Epidermal melanocyte (primary cell): ENCODE results near the gene SULT2B1.
"Not testable (repeated sequence)": the region's sequence is repeated elsewhere in the genome, so short reads cannot be mapped to it uniquely, and the experiment has no call there.

Source experiments
- DNase-seq: peaks from one replicate; pipeline ENCODE4 v3.0.0; 2011; ENCODE audit warnings: low spot score; ENCODE audit not compliant: insufficient read length

The SULT2B1 gene

DNA sequence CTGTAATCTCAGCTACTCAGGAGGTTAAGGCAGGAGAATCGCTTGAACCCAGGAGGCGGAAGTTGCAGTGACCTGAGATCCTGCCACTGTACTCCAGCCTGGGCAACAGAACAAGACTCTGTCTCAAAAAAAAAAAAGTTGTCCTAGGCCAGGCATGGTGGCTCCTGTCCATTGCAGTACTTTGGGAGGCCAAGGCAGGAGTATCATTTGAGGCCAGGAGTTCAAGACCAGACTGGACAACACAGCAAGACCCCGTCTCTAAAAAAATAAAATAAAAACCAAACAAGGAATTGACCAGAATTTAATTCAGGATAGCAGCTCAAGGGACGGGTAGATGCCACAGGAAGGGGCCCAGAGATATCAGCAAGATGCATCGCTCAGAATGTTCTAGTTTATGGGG, 4.9 kb downstream of the SULT2B1 start:
- DNase-seq, result no peak

DNA sequence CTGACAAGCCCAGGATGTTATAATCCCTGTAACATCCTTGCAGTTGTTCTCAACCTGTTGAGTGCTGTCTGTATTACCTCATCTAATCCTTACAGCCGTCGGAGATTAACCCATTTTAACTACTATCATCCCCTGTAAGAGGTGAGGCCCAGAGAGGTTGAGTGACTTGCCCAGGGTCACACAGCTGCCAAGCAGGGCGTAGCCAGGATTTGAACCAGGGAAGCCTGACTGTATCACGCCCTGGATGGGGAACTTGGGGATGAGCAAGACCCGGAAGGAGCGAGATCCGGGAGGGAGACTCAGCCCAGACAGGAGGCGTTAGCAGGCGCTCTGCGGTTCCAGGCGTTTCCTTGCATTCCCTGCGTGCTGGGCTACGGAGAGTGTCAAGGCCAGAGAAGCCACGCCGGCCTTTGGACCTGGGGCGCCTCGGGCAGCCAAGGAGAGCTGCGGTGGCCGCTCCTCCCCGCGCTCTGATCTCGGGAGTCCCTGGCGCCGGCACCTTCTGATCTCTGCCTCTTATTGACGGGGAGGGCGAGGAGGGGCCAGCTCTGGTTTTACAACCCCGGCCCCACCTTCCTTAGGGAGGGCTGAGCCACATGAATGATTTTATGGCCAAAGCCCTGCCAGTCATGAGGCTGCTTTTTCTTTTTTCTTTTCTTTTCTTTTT, 6.2 kb downstream of the SULT2B1 start:
- DNase-seq, result peak; percentile 49

DNA sequence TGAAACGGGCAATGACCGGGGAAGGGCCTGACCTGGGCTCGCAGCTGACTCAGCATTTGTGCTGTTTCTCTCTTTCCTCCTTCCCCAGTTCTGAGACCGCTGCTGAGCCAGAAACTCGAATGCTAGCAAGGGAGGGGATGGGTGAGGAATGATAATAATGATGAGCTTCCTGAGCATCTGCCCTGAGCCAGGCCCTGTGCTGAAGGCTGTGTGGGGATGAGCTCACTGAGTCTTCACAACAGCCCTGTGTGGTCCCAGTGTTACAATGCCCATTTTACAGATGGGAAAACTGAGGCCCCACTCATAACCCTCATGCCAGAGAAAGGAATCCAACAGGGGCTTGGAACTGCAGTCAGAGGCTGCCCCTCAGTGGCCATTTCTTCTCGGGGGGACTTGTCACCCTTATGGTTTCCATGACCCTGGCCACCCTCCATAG, 8.1 kb downstream of the SULT2B1 start:
- no peak for DNase-seq

DNA sequence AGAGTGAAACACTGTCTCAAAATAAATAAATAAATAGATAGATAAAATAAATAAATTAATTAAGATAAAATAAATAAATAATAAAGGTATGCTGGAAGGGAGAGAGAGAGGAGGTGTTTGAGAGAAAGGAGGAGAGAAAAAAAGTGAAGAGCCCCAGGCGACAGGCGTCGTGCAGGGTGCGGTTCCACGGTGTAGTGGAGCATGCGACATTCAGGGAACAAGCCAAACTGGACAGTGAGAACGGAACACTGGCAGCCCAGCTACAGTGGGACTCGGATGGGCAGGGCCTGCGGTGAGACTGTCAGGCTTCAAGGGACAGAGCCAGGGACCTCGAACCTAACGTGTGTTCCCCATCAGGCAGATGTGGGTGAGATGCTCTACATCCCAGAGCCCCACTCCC, 9.4 kb downstream of the SULT2B1 start:
- DNase-seq, result no peak

DNA sequence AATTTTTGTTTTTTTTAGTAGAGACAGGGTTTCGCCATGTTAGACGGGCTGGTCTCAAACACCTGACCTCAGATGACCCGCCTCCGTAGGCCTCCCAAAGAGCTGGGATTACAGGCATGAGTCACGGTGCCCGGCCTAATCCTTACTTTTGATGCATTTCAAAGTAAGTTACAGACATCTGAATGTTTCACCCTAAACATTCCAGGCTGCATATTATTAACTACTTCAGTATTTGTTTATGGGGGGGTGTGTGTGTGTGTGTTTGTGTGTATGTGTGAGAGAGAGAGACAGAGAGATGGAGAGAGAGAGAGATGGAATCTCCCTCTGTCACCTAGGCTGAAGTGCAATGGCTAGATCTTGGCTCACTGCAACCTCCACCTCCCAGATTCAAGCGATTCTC, 13.1 kb downstream of the SULT2B1 start:
- no peak for DNase-seq

DNA sequence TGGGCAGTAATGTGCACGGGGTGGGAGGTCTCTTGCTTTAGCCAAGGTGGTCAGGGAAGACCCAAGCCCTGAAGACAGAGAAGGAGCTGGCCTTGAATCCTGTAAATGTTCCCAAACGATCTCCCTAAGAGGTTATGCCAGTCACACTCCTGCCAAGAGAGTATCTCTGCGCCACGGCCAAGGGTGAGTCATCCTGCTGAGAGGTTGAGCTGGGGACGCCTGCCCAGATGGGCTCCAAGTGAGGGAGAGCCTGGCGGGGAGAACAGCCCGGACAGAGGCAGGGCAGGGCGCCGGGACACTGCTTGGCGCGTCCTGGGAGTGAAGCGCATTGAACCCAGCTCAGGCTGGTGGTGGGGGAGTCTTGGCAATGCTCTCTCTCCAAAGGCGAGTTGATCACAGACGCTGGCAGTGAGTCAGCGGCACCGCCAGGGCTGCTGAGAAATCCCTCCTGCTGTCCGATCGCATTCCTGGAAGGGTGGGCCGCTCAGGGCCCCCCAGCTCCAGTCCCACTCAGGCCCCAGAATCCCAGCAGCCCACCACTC, 16.4 kb downstream of the SULT2B1 start:
- no peak for DNase-seq

DNA sequence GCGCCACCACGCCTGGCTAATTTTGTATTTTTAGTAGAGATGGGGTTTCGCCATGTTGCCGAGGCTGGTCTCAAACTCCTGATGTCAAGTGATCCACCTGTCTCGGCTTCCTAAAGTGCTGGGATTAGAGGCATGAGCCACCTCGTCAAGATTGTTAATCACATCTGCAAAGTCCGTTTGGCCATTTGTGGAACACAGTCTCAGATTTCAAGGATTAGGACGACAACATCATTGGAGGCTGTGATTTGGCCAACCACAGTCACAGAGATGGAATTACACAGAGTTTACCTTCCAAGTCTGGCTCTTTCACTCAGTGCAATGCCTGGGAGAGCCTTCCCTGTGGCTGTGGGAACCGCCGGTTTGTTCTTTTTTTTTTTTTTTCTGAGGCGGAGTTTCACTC, 17.8 kb downstream of the SULT2B1 start:
- no peak for DNase-seq

DNA sequence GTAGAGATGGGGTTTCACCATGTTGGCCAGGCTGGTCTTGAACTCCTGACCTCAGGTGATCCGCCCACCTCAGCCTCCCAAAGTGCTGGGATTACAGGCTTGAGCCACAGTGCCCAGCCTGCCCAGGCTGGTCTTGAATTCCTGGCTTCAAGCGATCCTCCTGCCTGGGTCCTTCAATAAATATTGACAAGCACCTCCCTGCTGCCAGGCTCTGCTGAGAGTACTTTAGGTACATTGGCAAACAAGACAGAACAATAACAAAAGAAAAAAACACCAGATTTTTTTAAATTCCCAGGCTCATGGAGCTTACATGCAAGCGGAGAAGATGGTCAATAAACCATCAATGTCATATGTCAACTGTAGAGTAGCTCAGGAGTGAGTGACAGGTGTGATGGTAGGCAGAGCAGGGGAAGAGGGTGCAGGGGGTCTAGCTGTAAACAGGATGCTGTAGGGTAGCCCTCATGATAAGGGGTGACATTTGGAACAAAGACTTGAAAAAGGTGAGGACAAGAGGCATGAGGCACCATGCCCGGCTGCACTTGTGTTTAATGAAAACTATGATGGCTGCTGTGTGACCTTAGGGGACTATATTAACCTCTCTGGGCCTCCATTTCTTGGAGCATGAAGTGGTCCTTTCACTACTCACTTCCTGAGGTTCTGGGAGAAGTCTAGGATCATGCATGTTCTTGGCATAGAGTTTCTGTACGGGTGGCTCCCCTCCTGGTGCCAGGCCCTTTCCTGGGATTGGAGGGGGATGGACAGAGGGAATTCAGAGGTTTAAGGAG, 19.6 kb downstream of the SULT2B1 start:
- no peak for DNase-seq

DNA sequence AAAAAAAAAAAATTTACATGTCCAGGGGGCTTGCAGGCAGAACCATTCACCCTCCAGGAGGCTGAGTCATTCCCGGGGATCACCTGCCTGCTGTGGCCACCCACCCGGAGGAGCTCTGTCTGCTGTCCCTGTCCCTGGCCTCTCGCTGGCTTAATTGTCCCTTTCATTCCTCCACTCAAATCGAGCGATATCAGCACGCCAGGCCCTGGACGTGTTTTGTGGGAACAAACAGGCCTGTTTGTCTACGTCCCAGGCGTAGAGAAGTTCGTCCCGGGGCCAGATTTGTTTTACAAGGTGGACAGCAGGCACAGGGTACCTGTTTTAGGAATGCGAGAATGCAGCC, 21.2 kb downstream of the SULT2B1 start:
- DNase-seq, result no peak

DNA sequence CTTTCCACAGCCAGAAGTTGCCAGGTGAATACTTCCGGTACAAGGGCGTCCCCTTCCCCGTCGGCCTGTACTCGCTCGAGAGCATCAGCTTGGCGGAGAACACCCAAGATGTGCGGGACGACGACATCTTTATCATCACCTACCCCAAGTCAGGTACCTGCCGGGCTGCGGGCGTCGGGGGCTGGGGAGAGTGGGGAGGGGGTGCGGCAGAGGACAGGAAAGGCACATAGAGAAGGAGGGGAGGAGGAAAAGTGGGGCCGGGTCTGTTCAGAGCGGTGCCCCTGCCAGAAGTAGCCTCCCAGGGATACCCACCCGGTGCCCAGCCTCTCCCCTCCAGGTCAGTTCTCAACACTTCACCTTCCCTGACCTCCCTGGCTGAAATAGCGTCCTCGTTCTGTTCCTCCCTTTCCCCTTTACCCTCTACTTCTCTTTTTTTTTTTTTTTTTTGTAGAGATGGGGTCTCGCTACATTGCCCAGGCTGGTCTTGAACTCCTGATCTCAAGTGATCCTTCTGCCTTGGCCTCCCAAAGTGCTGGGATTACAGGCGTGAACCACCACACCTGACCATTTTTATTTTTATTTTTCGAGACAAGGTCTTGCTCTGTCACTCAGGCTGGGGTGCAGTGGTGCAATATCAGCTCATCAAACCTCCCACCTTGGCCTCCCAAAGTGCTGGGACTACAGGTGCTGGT, 24.1 kb downstream of the SULT2B1 start:
- no peak for DNase-seq

DNA sequence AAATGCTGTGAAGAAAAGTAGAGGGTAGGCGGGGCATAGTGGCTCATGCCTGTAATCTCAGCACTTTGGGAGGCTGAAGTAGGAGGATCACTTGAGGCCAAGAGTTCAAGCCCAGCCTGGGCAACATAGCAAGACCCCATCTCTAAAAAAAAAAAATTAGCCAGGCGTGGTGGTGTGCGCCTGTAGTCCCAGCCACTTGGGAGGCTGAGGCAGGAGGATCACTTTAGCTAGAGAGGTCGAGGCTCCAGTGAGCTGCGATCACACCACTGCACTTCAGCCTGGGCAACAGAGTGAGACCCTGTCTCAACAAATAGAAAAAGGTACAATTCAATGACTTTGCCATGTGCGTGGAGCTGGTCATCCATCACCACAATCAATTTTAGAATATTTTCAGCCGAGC, 25.9 kb downstream of the SULT2B1 start:
- not testable (repeated sequence) for DNase-seq

DNA sequence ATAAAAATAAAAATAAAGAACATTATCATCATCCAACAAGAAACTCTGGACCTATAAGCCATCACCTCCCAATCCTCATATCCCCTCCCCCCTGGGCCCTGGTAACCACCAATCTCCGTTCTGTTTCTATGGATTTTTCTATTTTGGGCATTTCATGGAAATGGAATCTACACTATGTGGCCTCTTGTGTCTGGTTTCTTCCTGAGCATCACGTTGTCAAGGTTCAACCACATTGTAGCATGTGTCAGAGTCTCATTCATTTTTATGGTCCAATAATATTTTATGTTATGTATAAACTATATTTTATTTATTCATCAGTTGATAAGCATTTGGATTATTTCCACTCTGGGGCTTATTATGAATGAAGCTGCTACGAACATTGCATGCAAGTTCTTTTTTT, 26.9 kb downstream of the SULT2B1 start:
- no peak for DNase-seq

DNA sequence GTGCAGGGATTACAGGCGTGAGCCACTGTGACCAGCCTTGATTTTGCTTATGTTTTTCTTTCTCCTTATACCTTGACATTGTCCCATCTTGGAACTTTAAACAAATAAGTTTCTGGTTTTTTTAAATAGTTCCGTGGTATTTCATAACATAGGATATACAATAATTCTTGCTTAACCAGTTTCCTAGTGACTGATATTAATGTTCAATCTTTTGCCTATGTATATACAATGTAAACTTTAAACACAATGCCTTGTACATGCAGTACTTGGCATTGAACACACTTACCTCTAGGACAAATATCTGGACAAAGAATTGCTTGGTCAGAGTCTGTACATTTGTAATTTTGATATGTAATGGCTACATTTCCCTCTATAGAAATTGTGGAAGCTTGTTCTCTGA, 30.2 kb downstream of the SULT2B1 start:
- DNase-seq, result no peak

DNA sequence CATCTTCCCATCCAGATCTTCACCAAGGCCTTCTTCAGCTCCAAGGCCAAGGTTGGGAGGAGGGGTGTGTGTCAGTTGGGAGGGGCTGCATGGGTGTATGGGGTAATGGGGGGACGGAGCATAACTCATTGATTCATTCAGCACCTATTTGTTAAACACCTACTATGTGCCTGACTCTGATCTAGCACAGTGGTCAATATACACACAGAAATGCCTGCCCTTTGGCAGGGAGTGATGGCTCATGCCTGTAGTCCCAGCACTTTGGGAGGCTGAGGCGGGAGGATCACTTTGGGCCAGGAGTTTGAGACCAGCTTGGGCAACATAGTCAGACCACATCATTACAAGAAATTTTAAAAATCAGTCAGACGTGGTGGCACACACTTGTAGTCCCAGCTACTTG, 35.4 kb downstream of the SULT2B1 start:
- no peak for DNase-seq

DNA sequence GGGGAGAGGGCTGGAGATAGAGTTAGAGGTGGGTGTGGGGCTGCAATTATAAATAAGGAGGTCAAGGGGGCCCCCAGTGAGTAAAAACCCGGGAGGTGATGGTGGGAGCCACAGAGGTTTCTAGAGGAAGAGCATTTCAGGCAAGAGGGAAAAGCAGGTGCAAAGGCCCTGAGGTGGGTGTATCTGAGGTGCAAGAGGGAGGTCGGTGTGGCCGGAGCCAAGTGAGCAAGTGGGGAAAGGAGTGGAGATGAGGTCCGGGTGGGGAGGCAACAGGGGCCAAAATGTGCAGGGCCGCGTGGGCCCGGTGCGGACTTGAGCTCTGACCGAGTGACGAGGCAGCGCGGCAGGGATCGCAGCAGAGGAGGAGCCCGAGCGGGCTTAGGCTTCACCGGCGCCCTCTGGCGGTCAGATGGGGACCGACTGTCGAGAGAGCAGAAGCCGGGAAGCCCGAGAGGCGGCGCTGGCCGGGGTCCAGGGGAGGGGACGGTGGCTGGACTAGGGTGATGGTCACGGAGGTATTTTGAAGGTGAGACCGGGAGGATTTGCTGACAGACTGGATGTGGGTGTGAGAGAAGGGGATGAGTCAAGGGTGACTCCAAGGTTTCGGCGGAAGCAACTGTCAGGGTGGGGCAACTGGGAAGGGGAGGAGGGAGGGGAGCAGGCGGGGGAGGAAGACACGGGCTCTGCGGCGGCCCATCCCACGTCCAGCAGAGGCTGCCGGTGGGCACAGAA, 36.9 kb downstream of the SULT2B1 start:
- peak; percentile 89 for DNase-seq

DNA sequence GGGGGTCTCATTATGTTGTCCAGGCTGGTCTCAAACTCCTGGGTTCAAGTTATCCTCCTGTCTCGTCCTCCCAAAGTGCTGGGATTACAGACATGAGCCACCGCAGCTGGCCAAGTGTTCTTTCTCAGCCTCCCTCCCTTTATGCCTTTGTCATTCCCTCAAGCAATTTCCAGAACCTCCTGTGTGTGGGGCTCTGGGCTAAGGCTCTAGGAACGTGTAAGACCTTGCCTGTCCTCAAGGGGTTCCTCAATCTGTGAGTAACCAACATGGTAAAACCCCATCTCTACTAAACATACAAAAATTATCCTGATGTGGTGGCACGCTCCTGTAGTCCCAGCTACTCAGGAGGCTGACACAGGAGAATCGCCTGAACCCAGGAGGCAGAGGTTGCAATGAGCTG, 39.0 kb downstream of the SULT2B1 start:
- DNase-seq, result no peak

DNA sequence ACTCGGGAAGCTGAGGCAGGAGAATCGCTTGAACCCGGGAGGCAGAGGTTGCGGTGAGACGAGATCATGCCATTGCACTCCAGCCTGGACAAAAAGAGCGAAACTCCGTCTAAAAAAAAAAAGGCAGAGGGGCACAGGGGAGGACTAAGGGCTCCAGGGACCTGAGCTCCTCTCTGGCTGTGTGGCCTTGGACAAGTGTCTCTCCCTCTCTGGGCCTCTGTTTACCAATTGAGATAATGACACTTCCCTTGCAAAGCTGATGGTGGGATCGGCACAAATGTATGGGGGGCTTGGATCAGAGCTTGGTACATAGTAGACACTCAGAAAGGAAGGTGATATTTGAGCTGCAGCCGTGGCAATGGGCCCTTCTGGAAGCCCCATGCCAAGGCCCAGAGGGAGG, 43.2 kb downstream of the SULT2B1 start:
- DNase-seq, result no peak

DNA sequence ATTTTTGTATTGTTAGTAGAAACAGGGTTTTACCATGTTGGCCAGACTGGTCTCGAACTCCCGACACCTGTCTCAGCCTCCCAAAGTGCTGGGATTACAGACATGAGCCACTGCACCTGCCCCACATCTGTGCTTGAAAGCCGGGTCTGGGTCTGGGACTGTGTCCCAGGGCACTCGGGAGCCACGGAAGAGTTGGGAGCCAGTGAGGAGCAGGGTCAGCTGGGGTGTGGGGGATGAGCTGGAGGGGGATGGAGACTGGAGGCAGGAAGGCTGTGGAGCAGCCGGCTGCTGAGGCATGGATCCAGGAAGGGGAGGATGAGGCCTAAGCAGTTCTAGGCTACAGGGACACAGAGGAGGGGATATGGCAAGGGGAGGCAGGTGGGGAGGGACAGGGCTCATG, 43.9 kb downstream of the SULT2B1 start:
- no peak for DNase-seq

DNA sequence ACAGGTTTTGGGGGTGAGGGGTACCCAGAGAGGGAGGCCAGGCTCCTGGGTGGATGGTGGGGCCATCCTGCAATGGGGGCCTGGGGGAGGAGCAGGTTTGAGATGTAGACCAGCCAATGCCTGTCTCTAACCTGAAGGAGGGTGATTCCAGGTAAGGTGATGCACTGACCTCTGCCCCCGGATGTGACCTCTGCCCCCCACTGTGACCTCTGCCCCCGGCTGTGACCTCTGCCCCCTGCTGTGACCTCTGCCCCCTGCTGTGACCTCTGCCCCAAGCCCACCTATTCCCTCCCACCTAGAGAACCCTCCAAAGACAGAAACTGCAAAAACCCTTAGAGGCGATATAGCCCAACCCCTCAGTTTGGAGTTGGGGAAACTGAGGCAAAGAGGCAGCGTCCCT, 44.3 kb downstream of the SULT2B1 start:
- DNase-seq, result no peak

DNA sequence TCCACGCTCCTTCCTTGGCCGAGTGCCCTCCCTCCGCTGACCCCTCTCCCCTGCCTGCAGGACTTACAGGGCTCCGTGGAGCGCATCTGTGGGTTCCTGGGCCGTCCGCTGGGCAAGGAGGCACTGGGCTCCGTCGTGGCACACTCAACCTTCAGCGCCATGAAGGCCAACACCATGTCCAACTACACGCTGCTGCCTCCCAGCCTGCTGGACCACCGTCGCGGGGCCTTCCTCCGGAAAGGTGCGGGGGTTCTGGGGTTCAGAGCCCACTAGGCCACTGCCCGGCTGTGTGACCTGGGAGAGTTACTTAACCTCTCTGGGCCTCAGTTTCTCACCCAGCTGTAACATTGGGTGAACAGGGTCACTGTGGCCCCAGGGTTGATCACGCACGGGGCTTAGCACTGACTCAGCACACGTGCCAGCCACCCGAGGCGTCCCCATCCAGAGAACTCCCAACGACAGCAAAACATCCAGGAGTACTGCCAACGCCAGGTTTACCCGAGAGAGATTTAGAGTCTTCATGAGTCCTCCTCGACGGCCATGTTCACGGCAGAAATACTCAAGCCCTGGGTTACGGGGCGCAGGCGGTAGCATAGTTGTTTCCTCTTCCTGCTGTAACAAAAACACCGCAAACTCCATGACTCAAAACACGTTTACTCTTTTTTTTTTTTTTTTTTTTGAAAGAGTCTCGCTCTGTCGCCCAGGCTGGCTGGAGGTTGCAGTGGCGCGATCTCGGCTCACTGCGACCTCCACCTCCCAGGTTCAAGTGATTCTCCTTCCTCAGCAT, 44.9 kb downstream of the SULT2B1 start:
- no peak for DNase-seq
